ENCODE measurements around the gene SEC14L5.
"Not testable (repeated sequence)": the region's sequence is repeated elsewhere in the genome, so short reads cannot be mapped to it uniquely, and the experiment has no call there.

Gene SEC14L5

DNA sequence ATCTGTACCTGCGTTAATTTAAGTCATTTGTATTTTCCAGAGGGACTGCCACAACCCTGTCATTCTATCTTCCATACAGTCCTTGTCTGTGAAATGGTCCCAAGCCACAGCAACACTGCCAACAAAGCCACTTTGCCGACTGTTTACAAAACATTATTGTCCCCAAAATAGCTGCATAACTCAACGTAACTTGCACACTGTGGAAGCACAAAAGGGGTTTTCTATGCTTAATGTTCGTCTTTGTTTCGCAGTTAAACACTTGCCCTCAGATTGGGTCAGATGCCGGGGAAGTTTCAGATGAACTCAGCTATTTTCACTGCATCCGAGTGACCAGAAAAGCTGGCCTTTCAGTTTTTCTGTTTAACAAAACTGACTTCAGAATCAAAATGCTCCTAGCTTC lies 4.6 kb downstream of the SEC14L5 start:
- H3K4me3 ChIP-seq (ENCODE audit: low read length), result no peak overlapping the region
- H3K4me2 ChIP-seq (ENCODE audit: low read length), result no peak overlapping the region
- no peaks in the 10 kb centered on the region for H3K9me3 ChIP-seq (ENCODE audit: control insufficient read depth, insufficient read depth, low read length)
- no peaks in the 10 kb centered on the region for H3K79me2 ChIP-seq (ENCODE audit: control insufficient read depth, low read length)
- H3K27me3 ChIP-seq (ENCODE audit: control insufficient read depth, low read length), result no peaks in the 10 kb centered on the region
- H3F3A ChIP-seq (ENCODE audit: control insufficient read depth, insufficient read depth), result no peaks in the 10 kb centered on the region
- no peaks in the 10 kb centered on the region for H3K9me2 ChIP-seq (replicated peaks; ENCODE audit: control insufficient read depth, low read length)
- no peak for TF ChIP-seq EZH2phosphoT487 (IDR thresholded peaks at IDR 0.05; ENCODE audit: borderline replicate concordance, low read length)
- TF ChIP-seq, protein P1, sequence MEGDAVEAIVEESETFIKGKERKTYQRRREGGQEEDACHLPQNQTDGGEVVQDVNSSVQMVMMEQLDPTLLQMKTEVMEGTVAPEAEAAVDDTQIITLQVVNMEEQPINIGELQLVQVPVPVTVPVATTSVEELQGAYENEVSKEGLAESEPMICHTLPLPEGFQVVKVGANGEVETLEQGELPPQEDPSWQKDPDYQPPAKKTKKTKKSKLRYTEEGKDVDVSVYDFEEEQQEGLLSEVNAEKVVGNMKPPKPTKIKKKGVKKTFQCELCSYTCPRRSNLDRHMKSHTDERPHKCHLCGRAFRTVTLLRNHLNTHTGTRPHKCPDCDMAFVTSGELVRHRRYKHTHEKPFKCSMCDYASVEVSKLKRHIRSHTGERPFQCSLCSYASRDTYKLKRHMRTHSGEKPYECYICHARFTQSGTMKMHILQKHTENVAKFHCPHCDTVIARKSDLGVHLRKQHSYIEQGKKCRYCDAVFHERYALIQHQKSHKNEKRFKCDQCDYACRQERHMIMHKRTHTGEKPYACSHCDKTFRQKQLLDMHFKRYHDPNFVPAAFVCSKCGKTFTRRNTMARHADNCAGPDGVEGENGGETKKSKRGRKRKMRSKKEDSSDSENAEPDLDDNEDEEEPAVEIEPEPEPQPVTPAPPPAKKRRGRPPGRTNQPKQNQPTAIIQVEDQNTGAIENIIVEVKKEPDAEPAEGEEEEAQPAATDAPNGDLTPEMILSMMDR (IDR thresholded peaks at IDR 0.05; ENCODE audit: low read depth, low read length, poor library complexity, severe bottlenecking), result no peak
- H3K36me3 ChIP-seq (ENCODE audit: control insufficient read depth, low read length), result no peaks in the 10 kb centered on the region
- peaks cover under 1% of the 10 kb centered on the region for H3K4me1 ChIP-seq (ENCODE audit: control insufficient read depth, low read length)
- H3K27ac ChIP-seq (ENCODE audit: low read depth, low read length), result no peak overlapping the region
- H4K20me1 ChIP-seq (ENCODE audit: control insufficient read depth, insufficient read depth, low read depth, low read length), result no peaks in the 10 kb centered on the region

- H3K79me2 ChIP-seq (ENCODE audit: control insufficient read depth, low read length); H4K20me1 ChIP-seq (ENCODE audit: control insufficient read depth, insufficient read depth, low read depth, low read length); H3K27ac ChIP-seq (ENCODE audit: low read depth, low read length); H3K36me3 ChIP-seq (ENCODE audit: control insufficient read depth, low read length); H3K27me3 ChIP-seq (ENCODE audit: control insufficient read depth, low read length); H3K4me1 ChIP-seq (ENCODE audit: control insufficient read depth, low read length); H3K4me2 ChIP-seq (ENCODE audit: low read length); H3K9me2 ChIP-seq (replicated peaks; ENCODE audit: control insufficient read depth, low read length); H3K4me3 ChIP-seq (ENCODE audit: low read length); H3K9me3 ChIP-seq (ENCODE audit: control insufficient read depth, insufficient read depth, low read length); H3F3A ChIP-seq (ENCODE audit: control insufficient read depth, insufficient read depth): not testable (repeated sequence)
Measured at GRCh38 chr16:4963527-4963926, 5.4 kb downstream of the SEC14L5 start.

GRCh38 chr16:4966736-4967453 lies 8.8 kb downstream of the SEC14L5 start:
- H3K4me1 ChIP-seq (ENCODE audit: control insufficient read depth, low read length), result no peaks in the 10 kb centered on the region
- 0 out of 2 replicates have a peak, but pooled peaks cover 3% of the 10 kb centered on the region for H3K27me3 ChIP-seq (ENCODE audit: control insufficient read depth, low read length)
- no peak overlapping the region for H3K4me2 ChIP-seq (ENCODE audit: low read length)
- H3K9me3 ChIP-seq (ENCODE audit: control insufficient read depth, insufficient read depth, low read length), result no peaks in the 10 kb centered on the region
- TF ChIP-seq, protein P1 (IDR thresholded peaks at IDR 0.05; ENCODE audit: low read depth, low read length, poor library complexity, severe bottlenecking), result no peak
- TF ChIP-seq EZH2phosphoT487 (IDR thresholded peaks at IDR 0.05; ENCODE audit: borderline replicate concordance, low read length), result no peak
- no peaks in the 10 kb centered on the region for H4K20me1 ChIP-seq (ENCODE audit: control insufficient read depth, insufficient read depth, low read depth, low read length)
- H3K36me3 ChIP-seq (ENCODE audit: control insufficient read depth, low read length), result no peaks in the 10 kb centered on the region
- H3K9me2 ChIP-seq (replicated peaks; ENCODE audit: control insufficient read depth, low read length), result no peaks in the 10 kb centered on the region
- no peak overlapping the region for H3K27ac ChIP-seq (ENCODE audit: low read depth, low read length)
- H3F3A ChIP-seq (ENCODE audit: control insufficient read depth, insufficient read depth), result no peaks in the 10 kb centered on the region
- H3K79me2 ChIP-seq (ENCODE audit: control insufficient read depth, low read length), result no peaks in the 10 kb centered on the region
- H3K4me3 ChIP-seq (ENCODE audit: low read length), result no peak overlapping the region

GRCh38 chr16:4968278-4968677 lies 10.1 kb downstream of the SEC14L5 start:
- not testable (repeated sequence) for H3K4me2 ChIP-seq (ENCODE audit: low read length); H3F3A ChIP-seq (ENCODE audit: control insufficient read depth, insufficient read depth); H3K9me2 ChIP-seq (replicated peaks; ENCODE audit: control insufficient read depth, low read length); H4K20me1 ChIP-seq (ENCODE audit: control insufficient read depth, insufficient read depth, low read depth, low read length); H3K27ac ChIP-seq (ENCODE audit: low read depth, low read length); H3K36me3 ChIP-seq (ENCODE audit: control insufficient read depth, low read length); H3K4me3 ChIP-seq (ENCODE audit: low read length); H3K27me3 ChIP-seq (ENCODE audit: control insufficient read depth, low read length); H3K4me1 ChIP-seq (ENCODE audit: control insufficient read depth, low read length); H3K79me2 ChIP-seq (ENCODE audit: control insufficient read depth, low read length); H3K9me3 ChIP-seq (ENCODE audit: control insufficient read depth, insufficient read depth, low read length)

All from DOHH2 (cell line).